ENCODE measurements around the gene RBM33. TPM values are rescaled to one million over a fixed set of nuclear protein-coding genes. Genes with fewer than 3 reads are reported as not detected.

Gene RBM33
- total and polyA plus RNA-seq, 9 of the 15 experiments (the other 6 are each of a cell fraction or from before 2014, with no cell fraction given): 4.4 to 80.7 (median 27.3) TPM

GRCh38 chr7:155797262-155798250 is 153.1 kb downstream of the RBM33 start:
- H3K4me2 ChIP-seq (ENCODE audit: insufficient read depth, low read length): no peak overlapping the region
- TF ChIP-seq ATF1 (CRISPR knock-in tag; IDR thresholded peaks at IDR 0.05) (no peak), ATF1 (tag; IDR thresholded peaks at IDR 0.05) (no peak), XRCC3 (IDR thresholded peaks at IDR 0.05) (no peak), SNRNP70 (optimal IDR thresholded peaks at IDR 0.05; ENCODE audit: low read depth, low read length) (no peak), CBFA2T2 (conservative IDR thresholded peaks at IDR 0.05) (no peak), ZNF212 (CRISPR knock-in tag; IDR thresholded peaks at IDR 0.05) (no peak), ETV1 (tag; conservative IDR thresholded peaks at IDR 0.05; ENCODE audit: low read depth) (no peak), ZNF407 (IDR thresholded peaks at IDR 0.05; ENCODE audit: low read depth) (no peak), ZNF224 (CRISPR knock-in tag; IDR thresholded peaks at IDR 0.05) (no peak), ZNF165 (CRISPR knock-in tag; IDR thresholded peaks at IDR 0.05; ENCODE audit: borderline replicate concordance) (no peak), NFE2 (IDR thresholded peaks at IDR 0.05; ENCODE audit: low read depth) (no peak), U2AF2 (optimal IDR thresholded peaks at IDR 0.05; ENCODE audit: low read depth, low read length) (no peak), HBP1 (CRISPR knock-in tag; IDR thresholded peaks at IDR 0.05) (no peak)

More at GRCh38 chr7:155797262-155798250, 153.1 kb downstream of the RBM33 start:
- peaks cover 0 to 16% of the 10 kb centered on the region in 2 experiments; a peak in 2 of 5 replicates for H3K4me1 ChIP-seq (replicated peaks in 1 of 2; ENCODE audit: control insufficient read depth in 2 of 2, insufficient read depth in 2 of 2, low read length in 2 of 2)
- no peaks in the 10 kb centered on the region for H3K9me1 ChIP-seq (ENCODE audit: control insufficient read depth, insufficient read depth, low read length)
- ATAC-seq: peak; percentile 53
- no peak overlapping the region for H2AFZ ChIP-seq (ENCODE audit: low read depth, low read length)
- peaks cover 8% of the 10 kb centered on the region for H4K20me1 ChIP-seq (replicated peaks; ENCODE audit: control insufficient read depth, insufficient read depth, low read length)
- no peaks in the 10 kb centered on the region for H3K79me2 ChIP-seq (ENCODE audit: control insufficient read depth, insufficient read depth, low read length)
- no peak overlapping the region for H3K27ac ChIP-seq (ENCODE audit: extremely low read depth, low read depth, low read length)
- ChIA-PET POLR2A (interaction anchor here (0.6 kb wide), 1 partner anchor 52 kb away, joined by 3 read pairs; no protein-coding TSS in a partner anchor), CTCF (ENCODE audit: low intra/inter-chr PET ratio) (interaction anchor here (1.2 kb wide), 1 partner anchor 675 kb away, joined by 4 read pairs; no protein-coding TSS in a partner anchor)
- BruUV-seq (replicated peaks): no TSS peak
- WGBS (ENCODE audit: insufficient coverage, low coverage, missing lambda C conversion rate): 7% methylated on average over 33 of the region's 38 CpGs
- H3K9ac ChIP-seq (ENCODE audit: insufficient read depth in 1 of 2, low read depth in 2 of 2, low read length in 2 of 2): no peak overlapping the region; a peak in 1 of 4 replicates
- H3K4me3 ChIP-seq: no peak overlapping the region
- H3K27me3 ChIP-seq (ENCODE audit: control insufficient read depth in 2 of 2, insufficient read depth in 2 of 2, low read length in 2 of 2): peaks cover 38 to 59% of the 10 kb centered on the region in 2 experiments
- no peak for FAIRE-seq
- H3K9me3 ChIP-seq (replicated peaks; ENCODE audit: control insufficient read depth, insufficient read depth, low read depth, low read length): no peaks in the 10 kb centered on the region; the same call in 1 of the 2 replicates
- no peak for DNase-seq (ENCODE audit: extremely low read depth in 1 of 4, low spot score in 3 of 4)
- intact Hi-C loops (cut with micrococcal nuclease): loop anchor here (2.0 to 5.0 kb wide), 4 partner anchors 675 to 1680 kb away; no protein-coding TSS in a partner anchor
- no peaks in the 10 kb centered on the region for H3K36me3 ChIP-seq (ENCODE audit: control insufficient read depth, insufficient read depth, low read length)
- in situ Hi-C loops (cut with MboI): no loop called here

Measured in K562 (cell line).